Hippocampal formation (tissue), 2 donors: ENCODE results near the gene SLCO4A1.
"Not testable (repeated sequence)": the region's sequence is repeated elsewhere in the genome, so short reads cannot be mapped to it uniquely, and the experiment has no call there.

Experiments used
- DNase-seq, 2 donors: peaks; one replicate each; lab custom pipeline; 2025; lab: John Stamatoyannopoulos, UW

Gene SLCO4A1

GRCh38 chr20:62622877-62623487 lies 19.3 kb upstream of the SLCO4A1 start:
- no peak for DNase-seq

DNA sequence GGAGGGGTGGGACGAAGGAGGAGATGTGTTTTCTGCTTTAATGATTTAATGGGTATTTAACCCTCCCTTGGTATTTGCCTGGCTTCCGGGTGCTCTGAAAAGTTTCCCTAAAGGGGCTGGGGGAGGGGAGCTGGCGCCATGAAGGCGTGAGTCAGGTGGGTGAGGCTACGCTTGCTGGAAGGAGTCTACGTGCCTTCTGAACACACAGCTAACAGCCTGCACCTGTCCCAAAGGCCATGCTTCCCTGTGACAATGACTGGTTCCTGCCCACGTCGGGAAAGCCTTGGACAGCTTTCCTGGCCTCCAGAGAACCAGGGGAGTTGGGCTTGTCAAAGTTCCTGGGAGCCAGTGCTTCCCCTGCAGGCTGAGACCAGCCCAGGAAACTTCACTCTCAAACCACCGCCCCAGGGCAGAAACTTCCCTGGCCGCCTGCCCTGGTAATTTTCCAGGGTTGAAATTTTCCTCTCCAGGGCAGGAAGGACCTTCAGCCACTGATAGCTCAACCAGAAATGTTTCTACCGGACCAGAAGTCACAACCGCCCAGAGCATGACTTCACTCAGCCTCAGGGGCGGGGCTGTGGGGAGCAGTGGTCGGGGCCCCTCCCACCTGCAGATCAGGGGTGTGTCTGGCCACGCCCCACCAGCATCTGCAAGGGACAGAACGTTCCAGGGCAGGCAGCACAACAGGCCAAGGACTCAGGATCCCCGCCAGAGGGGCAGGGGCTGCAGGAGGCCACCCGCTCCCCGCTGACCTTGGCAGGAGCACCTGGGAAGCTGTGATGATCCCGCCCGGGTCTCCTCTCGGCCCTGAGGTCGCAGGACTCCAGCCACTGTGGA lies 18.6 kb upstream of the SLCO4A1 start:
- DNase-seq: no peak

GRCh38 chr20:62624325-62624690 lies 18.0 kb upstream of the SLCO4A1 start:
- no peak for DNase-seq

GRCh38 chr20:62624719-62625453 lies 17.4 kb upstream of the SLCO4A1 start:
- no peak for DNase-seq

DNA sequence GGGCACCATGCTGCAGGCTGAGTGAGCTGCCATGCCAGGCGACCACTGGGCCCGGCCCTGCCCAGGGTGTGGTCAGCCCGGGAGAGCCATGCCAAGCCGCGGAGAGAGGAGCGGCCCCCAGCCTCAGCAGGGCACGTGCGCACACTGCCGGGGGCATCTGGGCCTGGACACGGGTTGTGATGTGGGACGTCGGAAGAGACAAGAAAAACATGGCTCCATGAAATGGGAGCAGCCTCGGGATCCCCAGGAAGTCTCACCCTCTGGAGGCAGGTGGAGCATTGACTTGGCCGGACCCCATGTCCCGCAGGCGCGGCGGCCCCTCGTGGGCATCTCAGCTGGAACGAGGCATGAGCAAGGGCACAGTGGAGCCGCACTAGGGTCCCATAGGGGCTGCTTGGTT lies 16.8 kb upstream of the SLCO4A1 start:
- DNase-seq: no peak

- DNase-seq: no peak
These were observed 16.3 kb upstream of the SLCO4A1 start for GRCh38 chr20:62625921-62626547.

GRCh38 chr20:62627425-62627824 lies 14.9 kb upstream of the SLCO4A1 start:
- not testable (repeated sequence) for DNase-seq

GRCh38 chr20:62627901-62628612 lies 14.2 kb upstream of the SLCO4A1 start:
- no peak for DNase-seq

DNA sequence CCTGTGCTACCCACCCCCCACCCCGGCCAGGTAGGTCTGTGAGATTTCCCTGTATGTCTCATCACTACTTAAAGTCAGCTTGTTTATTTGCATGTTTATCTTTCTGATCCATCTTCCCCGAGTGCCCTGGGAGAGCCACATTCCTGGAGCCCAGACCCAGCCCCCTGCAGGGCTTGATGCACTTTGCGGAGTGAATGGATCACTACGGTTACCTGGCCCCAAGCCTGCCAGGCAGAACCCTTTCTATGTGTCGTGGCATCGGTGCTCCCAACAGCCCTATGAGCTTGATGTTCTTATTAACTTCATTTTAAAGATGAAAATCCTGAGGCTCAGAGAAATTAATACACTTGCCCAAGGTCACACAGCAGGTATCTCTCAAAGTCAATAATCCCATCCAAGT lies 13.6 kb upstream of the SLCO4A1 start:
- DNase-seq: no peak

- DNase-seq: no peak
These were observed 12.3 kb upstream of the SLCO4A1 start for GRCh38 chr20:62629864-62630470.

DNA sequence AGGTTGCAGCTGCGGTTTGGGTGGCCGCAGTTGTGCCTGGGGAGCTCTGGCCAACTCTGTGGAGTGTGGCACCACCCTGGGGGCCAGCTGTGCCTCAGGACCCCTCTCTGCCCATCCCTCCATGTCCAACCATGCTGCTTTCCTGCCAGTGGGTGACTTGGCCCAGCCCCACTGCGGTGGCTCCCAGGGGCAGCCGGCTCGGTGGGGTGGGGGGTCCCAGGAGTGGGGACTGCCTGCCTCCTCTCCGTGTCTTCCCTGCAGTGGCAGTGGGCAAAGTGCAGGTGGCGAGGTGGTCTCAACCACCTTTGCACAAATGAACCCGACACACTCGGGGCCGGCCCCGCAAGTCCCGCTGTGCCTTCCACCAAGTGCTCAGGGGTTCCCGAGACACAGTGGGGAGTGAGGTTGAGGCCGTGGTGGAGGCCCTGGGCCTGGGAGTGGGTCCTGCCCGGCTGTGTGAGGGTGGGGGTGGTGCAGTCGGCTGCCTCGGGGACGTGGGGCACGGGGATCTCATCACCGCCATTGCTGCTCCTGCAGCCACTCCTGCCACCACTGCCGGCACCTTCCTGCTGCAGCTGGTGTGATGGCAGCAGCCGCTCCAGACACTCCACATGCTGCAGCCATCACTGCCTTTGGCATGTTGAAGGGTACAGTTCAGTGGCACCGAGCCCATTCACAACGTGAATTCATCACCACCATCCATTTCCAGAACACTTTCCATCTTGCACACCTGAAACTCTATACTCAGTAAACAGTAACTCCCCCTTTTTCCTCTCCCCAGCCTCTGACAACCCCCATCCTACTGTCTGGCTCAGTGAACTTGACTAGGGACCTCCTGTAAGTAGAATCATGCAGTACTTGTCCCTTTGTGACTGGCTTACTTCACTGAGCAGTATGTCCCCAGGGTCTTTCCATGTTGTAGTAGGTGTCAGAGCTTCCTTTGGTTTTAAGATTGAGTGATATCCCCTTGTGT lies 10.7 kb upstream of the SLCO4A1 start:
- DNase-seq: no peak

GRCh38 chr20:62632575-62633090 lies 9.7 kb upstream of the SLCO4A1 start:
- DNase-seq: no peak

DNA sequence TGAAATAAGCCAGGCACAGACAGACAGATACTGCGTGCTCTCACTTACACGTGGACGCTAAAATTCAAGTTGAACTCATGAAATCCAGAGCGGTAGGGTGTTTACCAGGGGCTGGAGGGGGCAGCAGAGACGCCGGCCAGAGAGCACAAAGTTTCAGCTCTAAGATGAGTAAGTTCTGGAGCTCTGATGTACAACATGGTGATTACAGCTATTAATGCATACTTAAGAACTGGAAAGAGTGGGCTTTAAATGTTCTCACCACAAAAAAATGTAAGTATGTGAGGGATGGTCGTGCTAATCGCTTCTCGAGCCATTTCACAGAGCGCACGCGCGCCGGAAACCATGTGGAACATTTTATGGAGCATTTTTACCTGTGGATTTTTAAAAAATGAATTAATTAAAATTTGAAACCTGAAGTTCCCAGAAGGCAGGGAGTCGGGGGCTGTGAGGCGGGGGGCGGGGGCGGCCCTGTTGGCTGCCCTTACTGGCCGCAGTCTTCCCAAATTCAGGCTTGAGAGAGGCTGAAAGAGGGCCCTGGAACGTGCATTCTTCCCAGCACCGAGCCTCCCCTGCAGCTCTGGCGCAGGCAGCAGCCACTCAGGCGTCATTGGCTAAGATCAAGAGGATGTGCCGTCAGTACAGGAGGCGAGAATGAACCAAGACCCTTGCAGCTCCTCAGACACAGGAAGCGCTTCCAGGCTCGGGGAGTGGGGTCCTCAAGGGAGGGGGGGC lies 8.5 kb upstream of the SLCO4A1 start:
- no peak for DNase-seq

- DNase-seq: no peak
These were observed 7.9 kb upstream of the SLCO4A1 start for GRCh38 chr20:62634330-62634967.

- DNase-seq: no peak
These were observed 7.1 kb upstream of the SLCO4A1 start for GRCh38 chr20:62635232-62635631.

- no peak for DNase-seq
These were observed 6.5 kb upstream of the SLCO4A1 start for GRCh38 chr20:62635852-62636251.

DNA sequence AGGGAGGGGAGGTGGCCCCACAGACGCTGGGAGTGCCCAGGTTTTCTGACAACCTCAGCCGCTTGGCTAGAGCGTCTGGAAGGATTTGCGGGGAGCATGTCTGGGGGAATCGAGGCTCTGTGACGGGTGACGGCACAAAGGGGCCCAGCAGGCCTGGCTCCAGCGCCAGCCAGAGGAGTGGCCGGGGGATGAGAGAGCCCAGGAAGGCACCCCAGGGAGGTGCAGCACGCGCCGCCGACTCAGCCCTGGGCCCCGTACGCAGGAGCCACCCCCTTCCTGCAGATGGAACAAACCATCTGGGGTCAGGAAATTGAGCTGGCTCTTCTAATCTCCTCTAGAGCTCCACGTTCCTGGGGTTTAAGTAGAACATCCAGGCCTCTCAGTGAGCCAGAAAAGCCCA lies 5.9 kb upstream of the SLCO4A1 start:
- DNase-seq: no peak

- DNase-seq: no peak
These were observed 5.2 kb upstream of the SLCO4A1 start for GRCh38 chr20:62637110-62637509.
